Ishikawa (cell line): ENCODE data around the gene TPD52L2.

Source experiments
- CEBPB ChIP-seq: IDR thresholded peaks from 2 replicates; pipeline ENCODE4 v1.6.1; 2012
- CREB1 ChIP-seq: IDR thresholded peaks from 2 replicates; pipeline ENCODE4 v1.6.1; 2012; ENCODE audit warnings: low read depth
- EGR1 ChIP-seq: IDR thresholded peaks from 2 replicates; pipeline ENCODE4 v1.6.1; 2012
- EP300 ChIP-seq: IDR thresholded peaks from 2 replicates; pipeline ENCODE4 v1.6.1; 2012; ENCODE audit warnings: borderline replicate concordance
- FOXM1 ChIP-seq: IDR thresholded peaks from 2 replicates; pipeline ENCODE4 v1.6.1; 2012; ENCODE audit warnings: low read depth, borderline replicate concordance
- NFIC ChIP-seq: IDR thresholded peaks from 2 replicates; pipeline ENCODE4 v1.6.1; 2012
- RAD21 ChIP-seq: IDR thresholded peaks from 2 replicates; pipeline ENCODE4 v1.6.1; 2012; ENCODE audit warnings: low read depth
- TAF1 ChIP-seq: IDR thresholded peaks from 2 replicates; pipeline ENCODE4 v1.6.1; 2012; ENCODE audit warnings: low read depth, mild to moderate bottlenecking
- TCF12 ChIP-seq: IDR thresholded peaks from 2 replicates; pipeline ENCODE4 v1.6.1; 2012; ENCODE audit warnings: low read depth
- TEAD4 ChIP-seq: IDR thresholded peaks from 2 replicates; pipeline ENCODE4 v1.6.1; 2012
- YY1 ChIP-seq: IDR thresholded peaks from 2 replicates; pipeline ENCODE4 v1.6.1; 2012; ENCODE audit warnings: low read depth
- ZBTB7A ChIP-seq: IDR thresholded peaks from 2 replicates; pipeline ENCODE4 v1.6.1; 2012; ENCODE audit warnings: low read depth
- TF ChIP-seq, protein P1 (sequence below): IDR thresholded peaks from 2 replicates; pipeline ENCODE4 v1.6.1; 2012
- TF ChIP-seq, protein P2 (sequence below): IDR thresholded peaks from 2 replicates; pipeline ENCODE4 v1.6.1; 2012
- TF ChIP-seq, protein P3 (sequence below): IDR thresholded peaks from 2 replicates; pipeline ENCODE4 v1.6.1; 2012; ENCODE audit warnings: low read depth, mild to moderate bottlenecking

TPD52L2 gene

DNA sequence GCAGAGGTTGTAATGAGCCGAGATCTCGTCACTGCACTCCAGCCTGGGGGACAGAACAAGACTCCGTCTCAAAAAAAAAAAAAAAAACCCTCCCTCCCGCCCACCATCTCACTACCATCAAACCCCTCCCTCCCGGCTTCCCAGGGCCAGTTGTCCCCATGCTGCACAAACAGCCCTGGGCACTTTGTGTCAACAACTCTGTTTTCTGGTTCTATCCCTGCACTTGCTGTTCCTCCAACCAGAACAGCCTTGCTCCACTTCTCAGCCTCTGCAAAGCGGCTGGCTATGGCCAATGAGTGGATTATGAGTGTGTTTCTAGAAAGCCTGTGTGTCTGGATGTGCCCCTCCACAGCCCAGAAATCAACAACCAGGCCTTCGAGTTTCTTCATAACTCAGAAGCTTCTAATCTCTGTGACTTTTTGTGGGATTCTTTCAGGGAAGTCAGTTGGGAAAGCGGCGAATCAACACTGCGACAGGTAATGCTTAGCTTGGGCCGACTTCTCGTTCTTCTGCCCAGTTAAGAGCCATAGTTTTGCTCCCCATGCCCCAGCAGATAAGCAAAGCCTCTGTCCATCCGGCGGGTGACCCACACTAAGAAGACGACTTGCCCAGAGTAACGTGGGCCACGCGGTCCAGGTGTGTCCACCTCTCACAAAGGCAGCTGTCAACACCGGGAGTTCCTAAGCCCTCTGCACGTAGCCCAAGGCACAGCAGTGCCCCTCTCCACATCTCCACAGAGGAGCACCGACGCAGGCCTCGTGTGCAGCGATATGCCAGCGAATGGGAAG lies 39.5 kb upstream of the TPD52L2 start:
- TF ChIP-seq TEAD4 = no peak
- TF ChIP-seq FOXM1 = no peak
- TF ChIP-seq YY1 = no peak
- TF ChIP-seq CEBPB = no peak
- no peak for TF ChIP-seq TCF12
- TF ChIP-seq CREB1 = no peak
- no peak for TF ChIP-seq EGR1
- TF ChIP-seq, protein P1, sequence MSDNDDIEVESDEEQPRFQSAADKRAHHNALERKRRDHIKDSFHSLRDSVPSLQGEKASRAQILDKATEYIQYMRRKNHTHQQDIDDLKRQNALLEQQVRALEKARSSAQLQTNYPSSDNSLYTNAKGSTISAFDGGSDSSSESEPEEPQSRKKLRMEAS = no peak

DNA sequence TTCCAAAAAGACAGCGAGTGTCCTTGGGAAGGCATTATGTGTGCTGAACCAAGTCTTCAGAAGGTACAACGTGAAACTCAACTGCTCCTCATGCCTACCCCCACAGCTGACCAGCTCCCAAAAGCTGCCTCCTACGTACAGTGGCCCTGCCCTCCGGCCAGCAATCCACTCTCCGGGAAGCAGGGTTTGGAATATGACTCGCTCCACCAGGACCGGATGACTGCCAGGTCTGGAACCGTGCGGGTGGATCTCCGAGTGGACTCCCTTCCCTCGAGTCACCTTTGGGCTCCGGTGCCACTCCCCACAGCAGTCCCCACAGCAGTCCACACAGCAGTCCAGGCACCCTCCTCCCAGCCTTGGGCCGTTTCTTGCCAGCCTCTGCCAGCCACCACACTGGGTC lies 38.3 kb upstream of the TPD52L2 start:
- TF ChIP-seq EGR1 = no peak
- no peak for TF ChIP-seq TCF12
- TF ChIP-seq, protein P2, sequence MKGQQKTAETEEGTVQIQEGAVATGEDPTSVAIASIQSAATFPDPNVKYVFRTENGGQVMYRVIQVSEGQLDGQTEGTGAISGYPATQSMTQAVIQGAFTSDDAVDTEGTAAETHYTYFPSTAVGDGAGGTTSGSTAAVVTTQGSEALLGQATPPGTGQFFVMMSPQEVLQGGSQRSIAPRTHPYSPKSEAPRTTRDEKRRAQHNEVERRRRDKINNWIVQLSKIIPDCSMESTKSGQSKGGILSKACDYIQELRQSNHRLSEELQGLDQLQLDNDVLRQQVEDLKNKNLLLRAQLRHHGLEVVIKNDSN = no peak
- TF ChIP-seq YY1 = no peak
- TF ChIP-seq TAF1 = no peak
- TF ChIP-seq, protein P3, sequence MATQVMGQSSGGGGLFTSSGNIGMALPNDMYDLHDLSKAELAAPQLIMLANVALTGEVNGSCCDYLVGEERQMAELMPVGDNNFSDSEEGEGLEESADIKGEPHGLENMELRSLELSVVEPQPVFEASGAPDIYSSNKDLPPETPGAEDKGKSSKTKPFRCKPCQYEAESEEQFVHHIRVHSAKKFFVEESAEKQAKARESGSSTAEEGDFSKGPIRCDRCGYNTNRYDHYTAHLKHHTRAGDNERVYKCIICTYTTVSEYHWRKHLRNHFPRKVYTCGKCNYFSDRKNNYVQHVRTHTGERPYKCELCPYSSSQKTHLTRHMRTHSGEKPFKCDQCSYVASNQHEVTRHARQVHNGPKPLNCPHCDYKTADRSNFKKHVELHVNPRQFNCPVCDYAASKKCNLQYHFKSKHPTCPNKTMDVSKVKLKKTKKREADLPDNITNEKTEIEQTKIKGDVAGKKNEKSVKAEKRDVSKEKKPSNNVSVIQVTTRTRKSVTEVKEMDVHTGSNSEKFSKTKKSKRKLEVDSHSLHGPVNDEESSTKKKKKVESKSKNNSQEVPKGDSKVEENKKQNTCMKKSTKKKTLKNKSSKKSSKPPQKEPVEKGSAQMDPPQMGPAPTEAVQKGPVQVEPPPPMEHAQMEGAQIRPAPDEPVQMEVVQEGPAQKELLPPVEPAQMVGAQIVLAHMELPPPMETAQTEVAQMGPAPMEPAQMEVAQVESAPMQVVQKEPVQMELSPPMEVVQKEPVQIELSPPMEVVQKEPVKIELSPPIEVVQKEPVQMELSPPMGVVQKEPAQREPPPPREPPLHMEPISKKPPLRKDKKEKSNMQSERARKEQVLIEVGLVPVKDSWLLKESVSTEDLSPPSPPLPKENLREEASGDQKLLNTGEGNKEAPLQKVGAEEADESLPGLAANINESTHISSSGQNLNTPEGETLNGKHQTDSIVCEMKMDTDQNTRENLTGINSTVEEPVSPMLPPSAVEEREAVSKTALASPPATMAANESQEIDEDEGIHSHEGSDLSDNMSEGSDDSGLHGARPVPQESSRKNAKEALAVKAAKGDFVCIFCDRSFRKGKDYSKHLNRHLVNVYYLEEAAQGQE = no peak
- TF ChIP-seq, protein P1 = no peak
- no peak for TF ChIP-seq NFIC
- TF ChIP-seq RAD21 = no peak
- TF ChIP-seq FOXM1 = no peak
- TF ChIP-seq CREB1 = no peak
- no peak for TF ChIP-seq ZBTB7A
- no peak for TF ChIP-seq EP300
- TF ChIP-seq CEBPB = no peak
- TF ChIP-seq TEAD4 = no peak

DNA sequence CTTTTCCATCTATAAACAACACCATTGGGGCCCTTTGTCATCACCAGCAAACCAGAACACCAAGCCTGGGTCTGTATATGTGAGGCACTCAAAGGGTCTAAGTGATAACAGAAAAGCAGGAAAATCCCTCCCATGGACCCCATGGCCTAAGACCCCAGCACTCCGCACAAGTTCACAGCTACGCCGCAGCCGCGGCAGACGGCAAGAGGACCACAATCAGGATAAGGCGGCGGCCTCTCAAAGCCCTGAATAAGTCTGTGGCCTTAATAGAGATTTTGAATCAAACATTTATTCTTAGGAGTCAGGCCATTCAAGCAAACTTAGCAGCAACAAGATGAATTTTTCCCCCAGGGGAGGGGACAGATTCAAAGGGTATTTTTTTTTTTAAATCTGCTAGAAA lies 36.9 kb upstream of the TPD52L2 start:
- TF ChIP-seq EGR1 (no peak), EP300 (no peak), RAD21 (no peak), YY1 (no peak), NFIC (no peak), TEAD4 (no peak), TAF1 (no peak), CREB1 (no peak), CEBPB (no peak), TCF12 (no peak), FOXM1 (no peak)
- TF ChIP-seq, protein P2 = no peak
- TF ChIP-seq, protein P1 = no peak
- TF ChIP-seq, protein P3 = no peak

DNA sequence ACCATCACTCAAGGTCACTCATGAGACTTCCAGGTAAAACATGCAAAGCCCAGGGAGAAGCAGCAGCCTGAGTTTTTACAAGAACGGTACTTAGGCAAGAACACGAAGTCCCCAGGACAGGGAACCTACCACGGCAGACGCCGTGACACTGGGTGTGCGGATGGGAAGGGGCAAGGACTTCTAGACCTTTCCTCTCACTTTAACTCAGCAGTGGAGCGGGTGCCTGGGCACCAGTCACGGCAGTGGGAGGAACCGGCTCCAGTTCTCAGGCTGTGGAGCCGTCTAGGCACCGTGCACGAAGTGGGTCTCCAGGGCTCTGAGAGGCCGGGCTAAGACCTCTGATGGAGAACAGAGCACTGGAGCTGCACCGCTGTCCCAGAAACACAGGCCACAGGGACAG lies 36.5 kb upstream of the TPD52L2 start:
- TF ChIP-seq RAD21 (no peak), EGR1 (no peak), ZBTB7A (no peak), NFIC (no peak), TAF1 (no peak), EP300 (no peak), TCF12 (no peak), CREB1 (no peak), TEAD4 (no peak), FOXM1 (no peak), CEBPB (no peak), YY1 (no peak)
- TF ChIP-seq, protein P2 = no peak
- TF ChIP-seq, protein P3 = no peak
- TF ChIP-seq, protein P1 = no peak
